Effector memory CD8-positive, alpha-beta T cell (primary cell): ENCODE results near the gene CORO1C.

ENCODE experiments used
- ATAC-seq: fragments of 150-1000 bp; cut with Tn5 transposase; replicated peaks from 2 replicates; pipeline ENCODE4 v1.10.0; 2021; ENCODE audit warnings: mild to moderate bottlenecking, moderate library complexity
- DNase-seq, 3 experiments: peaks; one replicate each; pipeline ENCODE4 v3.0.0; 2021
- H3K27ac Mint-ChIP-seq, 2 donors: one replicate each; pipeline ENCODE4 v1.8.0; 2022; ENCODE audit warnings: mild to moderate bottlenecking in 2 of 2, mixed read lengths in 2 of 2, moderate library complexity in 2 of 2
- H3K27me3 Mint-ChIP-seq, 2 donors: one replicate each; pipeline ENCODE4 v1.8.0; 2022; ENCODE audit warnings: mixed read lengths in 2 of 2
- H3K36me3 Mint-ChIP-seq: one replicate; pipeline ENCODE4 v1.8.0; 2022; ENCODE audit warnings: mild to moderate bottlenecking, moderate library complexity, mixed read lengths; ENCODE audit not compliant: insufficient read depth
- H3K4me1 Mint-ChIP-seq, 2 donors: one replicate each; pipeline ENCODE4 v1.8.0; 2022; ENCODE audit warnings: low read depth in 2 of 2, mixed read lengths in 2 of 2
- H3K4me3 Mint-ChIP-seq, 2 donors: one replicate each; pipeline ENCODE4 v1.8.0; 2022; ENCODE audit warnings: mild to moderate bottlenecking in 2 of 2, mixed read lengths in 2 of 2, moderate library complexity in 2 of 2
- H3K9me3 Mint-ChIP-seq, 2 donors: one replicate each; pipeline ENCODE4 v1.8.0; 2022; ENCODE audit warnings: mixed read lengths in 2 of 2

CORO1C gene

DNA sequence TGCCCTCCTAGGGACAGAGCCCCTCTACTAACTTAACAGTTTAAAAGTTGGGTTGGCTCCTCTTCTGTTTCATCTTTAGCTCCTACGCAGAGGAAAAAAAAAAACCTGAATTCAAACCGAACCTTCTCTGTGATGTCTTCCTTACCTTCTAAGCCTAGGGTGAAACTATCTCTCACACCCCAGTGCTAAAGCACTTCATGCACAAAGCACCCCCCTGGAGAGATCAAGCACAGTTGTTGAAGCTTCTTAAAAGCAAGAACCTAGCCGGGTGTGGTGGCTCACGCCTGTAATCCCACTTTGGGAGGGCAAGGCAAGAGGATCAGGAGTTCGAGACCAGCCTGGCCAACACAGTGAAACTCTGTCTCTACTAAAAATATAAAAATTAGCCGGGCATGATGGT lies 37.6 kb downstream of the CORO1C start:
- H3K27ac Mint-ChIP-seq: peak overlapping the region in 1 of 2 donors; percentile 60
- H3K27me3 Mint-ChIP-seq: no peaks in the 10 kb centered on the region
- peaks cover 31 to 34% of the 10 kb centered on the region in 2 donors for H3K4me1 Mint-ChIP-seq
- H3K4me3 Mint-ChIP-seq: no peak overlapping the region
- DNase-seq: no peak
- peaks cover 8% of the 10 kb centered on the region for H3K36me3 Mint-ChIP-seq
- H3K9me3 Mint-ChIP-seq: no peaks in the 10 kb centered on the region
- ATAC-seq: no peak

GRCh38 chr12:108693186-108693730 lies 38.1 kb downstream of the CORO1C start:
- Mint-ChIP-seq H3K36me3 (peaks cover 10% of the 10 kb centered on the region), H3K4me1 (peaks cover 33 to 34% of the 10 kb centered on the region in 2 donors), H3K27ac (peak overlapping the region in 1 of 2 donors; percentile 60), H3K4me3 (no peak overlapping the region), H3K9me3 (no peaks in the 10 kb centered on the region), H3K27me3 (no peaks in the 10 kb centered on the region)
- no peak for DNase-seq
- no peak for ATAC-seq

GRCh38 chr12:108691998-108692808 lies 39.1 kb downstream of the CORO1C start:
- peak overlapping the region; percentile 60 to 84 for H3K27ac Mint-ChIP-seq
- no peaks in the 10 kb centered on the region for H3K27me3 Mint-ChIP-seq
- H3K4me1 Mint-ChIP-seq: peaks cover 36 to 37% of the 10 kb centered on the region in 2 donors
- H3K4me3 Mint-ChIP-seq: peak overlapping the region; percentile 74 to 81
- no peaks in the 10 kb centered on the region for H3K9me3 Mint-ChIP-seq
- peaks cover 10% of the 10 kb centered on the region for H3K36me3 Mint-ChIP-seq
- peak; percentile 53 for ATAC-seq
- peak in 1 of 3 experiments; percentile 5 for DNase-seq

GRCh38 chr12:108691175-108691997 lies 39.9 kb downstream of the CORO1C start:
- peaks cover 36 to 37% of the 10 kb centered on the region in 2 donors for H3K4me1 Mint-ChIP-seq

GRCh38 chr12:108690542-108691174 lies 40.7 kb downstream of the CORO1C start:
- no peak for DNase-seq
- Mint-ChIP-seq H3K36me3 (peaks cover 6% of the 10 kb centered on the region), H3K27ac (peak overlapping the region; percentile 59 to 84), H3K4me1 (peaks cover 32 to 40% of the 10 kb centered on the region in 2 donors), H3K27me3 (no peaks in the 10 kb centered on the region), H3K9me3 (no peaks in the 10 kb centered on the region), H3K4me3 (peak overlapping the region; percentile 74 to 81)
- no peak for ATAC-seq

More at GRCh38 chr12:108691175-108691997, 39.9 kb downstream of the CORO1C start:
- Mint-ChIP-seq H3K27ac (peak overlapping the region; percentile 59 to 84), H3K9me3 (no peaks in the 10 kb centered on the region), H3K4me3 (peak overlapping the region; percentile 74 to 81), H3K27me3 (no peaks in the 10 kb centered on the region), H3K36me3 (peaks cover 10% of the 10 kb centered on the region)
- peak; percentile 91 for ATAC-seq
- peak; percentile 29 to 49 (median 40) for DNase-seq

DNA sequence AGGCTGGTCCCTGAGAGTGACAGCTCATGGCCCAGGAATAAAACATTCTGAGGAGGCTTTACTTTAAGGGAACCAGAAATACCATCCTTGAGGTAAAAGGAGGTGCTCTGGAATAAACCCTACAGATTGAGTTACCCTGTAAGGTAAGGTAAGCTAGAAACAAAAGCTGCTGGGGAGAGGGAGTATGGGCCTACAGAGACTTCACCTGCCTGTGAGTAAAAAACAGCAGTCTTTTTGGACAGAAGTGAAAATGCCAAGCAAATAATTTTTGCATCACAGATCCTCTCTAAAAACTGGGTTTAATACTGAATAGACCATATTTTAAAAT lies 41.2 kb downstream of the CORO1C start:
- H3K4me3 Mint-ChIP-seq: peak overlapping the region; percentile 54 to 74
- no peak for DNase-seq
- peaks cover 5% of the 10 kb centered on the region for H3K36me3 Mint-ChIP-seq
- peaks cover 32 to 41% of the 10 kb centered on the region in 2 donors for H3K4me1 Mint-ChIP-seq
- no peak for ATAC-seq
- H3K9me3 Mint-ChIP-seq: no peaks in the 10 kb centered on the region
- H3K27ac Mint-ChIP-seq: peak overlapping the region; percentile 44 to 59
- no peaks in the 10 kb centered on the region for H3K27me3 Mint-ChIP-seq

GRCh38 chr12:108689314-108690190 lies 41.8 kb downstream of the CORO1C start:
- Mint-ChIP-seq H3K36me3 (peaks cover 5% of the 10 kb centered on the region), H3K9me3 (no peaks in the 10 kb centered on the region), H3K27ac (peak overlapping the region; percentile 44 to 59), H3K27me3 (no peaks in the 10 kb centered on the region), H3K4me1 (peaks cover 32 to 39% of the 10 kb centered on the region in 2 donors), H3K4me3 (peak overlapping the region; percentile 54 to 74)
- ATAC-seq: no peak
- DNase-seq: no peak

- Mint-ChIP-seq H3K36me3 (peaks cover 5% of the 10 kb centered on the region), H3K27ac (no peak overlapping the region), H3K4me1 (peaks cover 26 to 35% of the 10 kb centered on the region in 2 donors), H3K27me3 (no peaks in the 10 kb centered on the region), H3K4me3 (no peak overlapping the region), H3K9me3 (no peaks in the 10 kb centered on the region)
- DNase-seq (no peak), ATAC-seq (no peak)
Observed at GRCh38 chr12:108686780-108687179, 44.5 kb downstream of the CORO1C start.

DNA sequence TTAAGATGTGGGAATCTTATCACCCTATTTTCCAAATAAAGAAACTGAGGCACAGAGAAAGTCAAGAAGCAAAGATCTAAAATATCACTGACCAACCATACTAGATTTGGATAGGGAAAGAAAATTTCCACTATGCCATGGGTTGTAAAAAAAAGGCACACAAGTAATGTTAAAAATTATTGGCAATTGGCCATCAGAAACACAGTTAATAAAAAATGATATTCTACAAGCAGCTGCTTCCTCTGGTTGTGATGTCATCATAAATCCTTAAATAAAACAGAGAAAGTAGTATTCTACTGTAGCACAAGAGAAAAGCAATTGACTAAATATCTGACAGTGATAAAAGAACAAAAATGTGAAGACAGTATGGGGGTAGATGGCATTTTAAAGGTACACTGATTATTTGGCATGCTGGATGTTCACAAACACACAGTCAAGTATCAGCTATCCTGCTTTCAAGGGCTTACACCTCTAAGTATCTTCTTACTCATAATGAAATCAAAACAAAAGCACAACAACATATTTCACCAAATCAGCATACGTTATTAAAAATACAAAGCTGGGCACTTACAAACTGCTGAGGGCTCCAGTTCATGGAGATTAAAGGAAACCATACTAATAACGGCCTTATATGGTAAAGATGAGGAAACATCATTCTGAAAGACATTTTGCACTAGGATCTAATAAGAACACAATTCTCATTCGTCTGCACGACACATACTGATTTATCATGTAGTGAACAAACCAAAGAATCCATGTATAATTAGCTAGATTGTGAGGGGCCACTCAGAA lies 45.7 kb downstream of the CORO1C start:
- H3K4me3 Mint-ChIP-seq: no peak overlapping the region
- H3K27me3 Mint-ChIP-seq: no peaks in the 10 kb centered on the region
- no peaks in the 10 kb centered on the region for H3K9me3 Mint-ChIP-seq
- ATAC-seq (no peak), DNase-seq (no peak)
- H3K4me1 Mint-ChIP-seq: peaks cover 15 to 29% of the 10 kb centered on the region in 2 donors
- no peak overlapping the region for H3K27ac Mint-ChIP-seq
- peaks cover 5% of the 10 kb centered on the region for H3K36me3 Mint-ChIP-seq

- H3K27me3 Mint-ChIP-seq: no peaks in the 10 kb centered on the region
- H3K4me3 Mint-ChIP-seq: no peak overlapping the region
- H3K9me3 Mint-ChIP-seq: no peaks in the 10 kb centered on the region
- no peak for DNase-seq
- peaks cover 5% of the 10 kb centered on the region for H3K36me3 Mint-ChIP-seq
- no peak overlapping the region for H3K27ac Mint-ChIP-seq
- H3K4me1 Mint-ChIP-seq: peaks cover 2 to 14% of the 10 kb centered on the region in 2 donors
- no peak for ATAC-seq
Observed at GRCh38 chr12:108683906-108684556, 47.3 kb downstream of the CORO1C start.

DNA sequence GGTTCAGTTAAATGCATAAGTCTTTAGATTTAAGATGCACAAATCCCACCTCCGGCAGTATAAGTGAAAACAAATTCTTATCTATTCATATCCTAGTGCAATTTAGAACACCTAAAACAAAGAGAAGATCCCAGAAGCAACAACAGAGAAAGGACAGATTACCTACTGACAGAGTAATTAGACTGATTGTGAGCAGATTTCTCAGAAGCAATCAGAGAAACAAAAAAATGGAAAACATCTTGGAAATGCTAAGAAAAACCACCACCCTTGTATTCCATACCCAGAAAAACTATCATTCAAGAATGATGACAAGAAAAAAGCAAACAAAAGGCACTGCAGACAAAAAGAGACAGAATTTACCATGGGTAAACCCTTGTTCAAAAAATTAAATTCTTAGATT lies 50.0 kb downstream of the CORO1C start:
- ATAC-seq (no peak), DNase-seq (no peak)
- peaks cover 0 to 9% of the 10 kb centered on the region in 2 donors for H3K4me1 Mint-ChIP-seq
- H3K9me3 Mint-ChIP-seq: no peaks in the 10 kb centered on the region
- H3K4me3 Mint-ChIP-seq: no peak overlapping the region
- H3K27me3 Mint-ChIP-seq: no peaks in the 10 kb centered on the region
- H3K27ac Mint-ChIP-seq: no peak overlapping the region
- H3K36me3 Mint-ChIP-seq: peaks cover 3% of the 10 kb centered on the region
